ENCODE results near the gene POC1A. TPM values are rescaled to one million over a fixed set of nuclear protein-coding genes. Genes with fewer than 3 reads are reported as not detected.
A peak's percentile ranks its signal among the peaks of the same experiment; 100 is the strongest.

POC1A gene
- total RNA-seq, 1 experiment from 2014 or later: 29.0 TPM

GRCh38 chr3:52143156-52143555 is 11.1 kb downstream of the POC1A start:
- Mint-ChIP-seq H3K4me1 (peaks cover 3 to 4% of the 10 kb centered on the region in 2 experiments), H3K9me3 (no peaks in the 10 kb centered on the region), H3K36me3 (ENCODE audit: insufficient read depth in 1 of 3, low read depth in 3 of 3) (peaks cover 30 to 79% (median 68%) of the 10 kb centered on the region in 3 experiments), H3K27me3 (ENCODE audit: low read depth) (no peaks in the 10 kb centered on the region), H3K27ac (peak overlapping the region in 1 of 3 experiments; percentile 34; a peak in 1 of 7 replicates), H3K4me3 (no peak overlapping the region)
- Histone ChIP-seq H3K27me3 (ENCODE audit: insufficient read depth, low read length) (no peaks in the 10 kb centered on the region), H2BK5ac (ENCODE audit: insufficient read length, low read length) (no peak overlapping the region), H3K23ac (ENCODE audit: insufficient read length, low read depth, low read length) (no peak overlapping the region), H2BK120ac (ENCODE audit: low read depth, low read length, poor library complexity, severe bottlenecking) (no peak overlapping the region), H3K18ac (ENCODE audit: insufficient read length, low read depth, low read length) (no peak overlapping the region), H3K9me3 (ENCODE audit: control insufficient read depth, low read depth, low read length) (no peaks in the 10 kb centered on the region), H3T11ph (ENCODE audit: low read length) (no peak overlapping the region), H3K4ac (ENCODE audit: low read depth, low read length) (no peak overlapping the region), H3K9ac (ENCODE audit: extremely low read depth, insufficient read length, low read length) (no peak overlapping the region), H3K27ac (ENCODE audit: insufficient read length, low read depth, low read length) (no peak overlapping the region), H2BK12ac (ENCODE audit: insufficient read length, low read depth, low read length) (no peak overlapping the region), H3K56ac (ENCODE audit: insufficient read length, low read depth, low read length) (no peak overlapping the region), H4K20me1 (ENCODE audit: control insufficient read depth, insufficient read depth, insufficient read length) (peaks cover 7% of the 10 kb centered on the region), H2AK5ac (ENCODE audit: insufficient read length, low read length) (no peak overlapping the region), H3K79me2 (ENCODE audit: insufficient read depth, low read length) (no peaks in the 10 kb centered on the region), H4K8ac (replicated peaks; ENCODE audit: insufficient read length, low read depth, low read length) (no peak overlapping the region), H3K23me2 (ENCODE audit: insufficient read length, low read depth, low read length, poor library complexity, severe bottlenecking) (no peaks in the 10 kb centered on the region), H3K14ac (ENCODE audit: insufficient read depth, low read length) (no peak overlapping the region; the same call in 1 of the 2 replicates), H3K4me1 (ENCODE audit: insufficient read depth, low read length) (no peaks in the 10 kb centered on the region), H3K4me2 (ENCODE audit: insufficient read depth, insufficient read length, low read length) (no peak overlapping the region), H2AFZ (ENCODE audit: low read length) (no peak overlapping the region), H2BK20ac (ENCODE audit: low read depth, low read length, poor library complexity, severe bottlenecking) (no peak overlapping the region), H3K79me1 (ENCODE audit: insufficient read depth, low read depth, low read length, poor library complexity, severe bottlenecking) (no peaks in the 10 kb centered on the region), H4K5ac (ENCODE audit: insufficient read length, low read depth, low read length) (no peak overlapping the region), H2BK15ac (ENCODE audit: low read depth, low read length) (no peak overlapping the region), H4K91ac (ENCODE audit: insufficient read length, low read depth, low read length) (no peak overlapping the region)
- no peak for DNase-seq
- WGBS (ENCODE audit: extremely low coverage, insufficient read length, low lambda C conversion rate): no CpG with 5 or more reads among the region's 4 CpGs
- no peak for TF ChIP-seq CTCF (conservative IDR thresholded peaks at IDR 0.05)

All from H9 (cell line).